H9 (cell line): ENCODE data around the gene HSPA12A. TPM values are rescaled to one million over a fixed set of nuclear protein-coding genes. Genes with fewer than 3 reads are reported as not detected.

ENCODE experiments used
- DNase-seq: peaks from one replicate; pipeline ENCODE4 v3.0.0-alpha.2; 2017
- H2AFZ ChIP-seq: one replicate; pipeline ENCODE4 v1.6.1; 2013; ENCODE audit warnings: mild to moderate bottlenecking, low read length, control low read depth, moderate library complexity
- H2AK5ac ChIP-seq: 2 replicates; pipeline ENCODE4 v1.6.1; 2013; ENCODE audit warnings: low read length, control low read depth, mixed read lengths; ENCODE audit not compliant: insufficient read length
- H2BK120ac ChIP-seq: one replicate; pipeline ENCODE4 v1.6.1; 2013; ENCODE audit warnings: low read depth, mild to moderate bottlenecking, low read length, control low read depth, inconsistent platforms; ENCODE audit not compliant: poor library complexity, severe bottlenecking
- H2BK12ac ChIP-seq: 2 replicates; pipeline ENCODE4 v1.6.1; 2013; ENCODE audit warnings: low read length, control low read depth, mixed read lengths, low read depth; ENCODE audit not compliant: insufficient read length
- H2BK15ac ChIP-seq: 2 replicates; pipeline ENCODE4 v1.6.1; 2013; ENCODE audit warnings: low read depth, low read length, control low read depth
- H2BK20ac ChIP-seq: one replicate; pipeline ENCODE4 v1.6.1; 2013; ENCODE audit warnings: low read depth, mild to moderate bottlenecking, low read length, control low read depth, inconsistent platforms; ENCODE audit not compliant: poor library complexity, severe bottlenecking
- H2BK5ac ChIP-seq: 2 replicates; pipeline ENCODE4 v1.6.1; 2013; ENCODE audit warnings: low read length, control low read depth, mixed read lengths; ENCODE audit not compliant: insufficient read length
- H3K14ac ChIP-seq: 2 replicates; pipeline ENCODE4 v1.6.1; 2013; ENCODE audit warnings: low read length, control low read depth; ENCODE audit not compliant: insufficient read depth
- H3K18ac ChIP-seq: 2 replicates; pipeline ENCODE4 v1.6.1; 2013; ENCODE audit warnings: low read depth, mild to moderate bottlenecking, mixed read lengths, low read length, control low read depth; ENCODE audit not compliant: insufficient read length
- H3K23ac ChIP-seq: 2 replicates; pipeline ENCODE4 v1.6.1; 2013; ENCODE audit warnings: low read length, control low read depth, mixed read lengths, low read depth; ENCODE audit not compliant: insufficient read length
- H3K23me2 ChIP-seq: 2 replicates; pipeline ENCODE4 v1.6.1; 2013; ENCODE audit warnings: low read depth, mild to moderate bottlenecking, mixed read lengths, low read length, control low read depth; ENCODE audit not compliant: insufficient read length, poor library complexity, severe bottlenecking
- H3K27ac ChIP-seq: 2 replicates; pipeline ENCODE4 v1.5.1; 2013; ENCODE audit warnings: low read length, control low read depth, mixed read lengths, low read depth; ENCODE audit not compliant: insufficient read length
- H3K27me3 ChIP-seq: 2 replicates; pipeline ENCODE4 v1.6.1; 2013; ENCODE audit warnings: low read length, control low read depth, inconsistent platforms; ENCODE audit not compliant: insufficient read depth
- H3K4ac ChIP-seq: 2 replicates; pipeline ENCODE4 v1.6.1; 2013; ENCODE audit warnings: low read depth, mild to moderate bottlenecking, control low read depth, inconsistent platforms, low read length, moderate library complexity
- H3K4me1 ChIP-seq: 2 replicates; pipeline ENCODE4 v1.6.1; 2013; ENCODE audit warnings: low read length, control low read depth, inconsistent platforms; ENCODE audit not compliant: insufficient read depth
- H3K4me2 ChIP-seq: 2 replicates; pipeline ENCODE4 v1.6.1; 2013; ENCODE audit warnings: low read length, control low read depth, mixed read lengths; ENCODE audit not compliant: insufficient read length, insufficient read depth
- H3K56ac ChIP-seq: 2 replicates; pipeline ENCODE4 v1.6.1; 2013; ENCODE audit warnings: low read depth, mild to moderate bottlenecking, mixed read lengths, low read length, control low read depth; ENCODE audit not compliant: insufficient read length
- H3K79me1 ChIP-seq: 2 replicates; pipeline ENCODE4 v1.6.1; 2013; ENCODE audit warnings: low read depth, mild to moderate bottlenecking, moderate library complexity, low read length, control low read depth, inconsistent platforms; ENCODE audit not compliant: insufficient read depth, poor library complexity, severe bottlenecking
- H3K79me2 ChIP-seq: 2 replicates; pipeline ENCODE4 v1.6.1; 2013; ENCODE audit warnings: low read length, control low read depth, inconsistent platforms; ENCODE audit not compliant: insufficient read depth
- H3K9ac ChIP-seq: 2 replicates; pipeline ENCODE4 v1.6.1; 2013; ENCODE audit warnings: low read length, control low read depth, mixed read lengths; ENCODE audit not compliant: insufficient read length; ENCODE audit errors: extremely low read depth
- H3K9me3 ChIP-seq: one replicate; pipeline ENCODE4 v1.6.1; 2013; ENCODE audit warnings: low read depth, low read length, inconsistent platforms; ENCODE audit not compliant: control insufficient read depth
- H3T11ph ChIP-seq: one replicate; pipeline ENCODE4 v1.6.1; 2013; ENCODE audit warnings: mild to moderate bottlenecking, low read length, control low read depth, inconsistent platforms
- H4K20me1 ChIP-seq: one replicate; pipeline ENCODE4 v1.6.1; 2013; ENCODE audit not compliant: control insufficient read depth, insufficient read length, insufficient read depth
- H4K5ac ChIP-seq: 2 replicates; pipeline ENCODE4 v1.6.1; 2013; ENCODE audit warnings: low read depth, mild to moderate bottlenecking, mixed read lengths, low read length, control low read depth; ENCODE audit not compliant: insufficient read length
- H4K8ac ChIP-seq: replicated peaks from 2 replicates; pipeline ENCODE4 v1.6.1; 2013; ENCODE audit warnings: low read length, control low read depth, mixed read lengths, low read depth; ENCODE audit not compliant: insufficient read length
- H4K91ac ChIP-seq: 2 replicates; pipeline ENCODE4 v1.6.1; 2013; ENCODE audit warnings: low read depth, mild to moderate bottlenecking, moderate library complexity, mixed read lengths, low read length, control low read depth; ENCODE audit not compliant: insufficient read length
- H3K27ac Mint-ChIP-seq, 3 experiments: 2 replicates in 2 of 3; 3 replicates in 1 of 3; pipeline ENCODE4 v1.8.0; 2020 to 2021; ENCODE audit warnings: mixed read lengths in 3 of 3, mild to moderate bottlenecking in 1 of 3, moderate library complexity in 1 of 3
- H3K27me3 Mint-ChIP-seq: 2 replicates; pipeline ENCODE4 v1.8.0; 2021; ENCODE audit warnings: low read depth, mild to moderate bottlenecking, moderate library complexity, mixed read lengths
- H3K36me3 Mint-ChIP-seq, 3 experiments: 2 replicates in 2 of 3; 3 replicates in 1 of 3; pipeline ENCODE4 v1.8.0; 2020 to 2021; ENCODE audit warnings: low read depth in 3 of 3, mixed read lengths in 3 of 3; ENCODE audit not compliant: insufficient read depth in 1 of 3
- H3K4me1 Mint-ChIP-seq, 2 experiments: 2 replicates each; pipeline ENCODE4 v1.8.0; 2020; ENCODE audit warnings: mixed read lengths in 2 of 2
- H3K4me3 Mint-ChIP-seq, 2 experiments: 2 replicates in 1 of 2; 3 replicates in 1 of 2; pipeline ENCODE4 v1.8.0; 2020 to 2021; ENCODE audit warnings: mild to moderate bottlenecking in 2 of 2, mixed read lengths in 2 of 2, moderate library complexity in 1 of 2
- H3K9me3 Mint-ChIP-seq, 2 experiments: 2 replicates in 1 of 2; 3 replicates in 1 of 2; pipeline ENCODE4 v1.8.0; 2020; ENCODE audit warnings: mild to moderate bottlenecking in 2 of 2, mixed read lengths in 2 of 2, moderate library complexity in 1 of 2
- WGBS: extraction: QIAGEN DNeasy Blood & Tissue Kit; methylation state at CpG from one replicate; pipeline ENCODE4 v1.1.7; 2013; ENCODE audit warnings: missing lambda C conversion rate, low lambda C conversion rate, mixed read lengths; ENCODE audit not compliant: insufficient read length; ENCODE audit errors: extremely low coverage; 5-methylcytosine and 5-hydroxymethylcytosine counted together
- total RNA-seq: library from RNA; stranded (reverse); gene quantifications from 2 replicates; pipeline ENCODE4 v1.2.1, GENCODE V29; 2021
- TF ChIP-seq, protein P1 (sequence below): fragments of 200-600 bp; sonication (generic); conservative IDR thresholded peaks from 3 replicates; pipeline ENCODE4 v1.8.0; 2021; ENCODE audit warnings: antibody characterized with exemption, mild to moderate bottlenecking

The HSPA12A gene
- total RNA-seq, 1 experiment from 2014 or later, result 3.2 TPM

DNA sequence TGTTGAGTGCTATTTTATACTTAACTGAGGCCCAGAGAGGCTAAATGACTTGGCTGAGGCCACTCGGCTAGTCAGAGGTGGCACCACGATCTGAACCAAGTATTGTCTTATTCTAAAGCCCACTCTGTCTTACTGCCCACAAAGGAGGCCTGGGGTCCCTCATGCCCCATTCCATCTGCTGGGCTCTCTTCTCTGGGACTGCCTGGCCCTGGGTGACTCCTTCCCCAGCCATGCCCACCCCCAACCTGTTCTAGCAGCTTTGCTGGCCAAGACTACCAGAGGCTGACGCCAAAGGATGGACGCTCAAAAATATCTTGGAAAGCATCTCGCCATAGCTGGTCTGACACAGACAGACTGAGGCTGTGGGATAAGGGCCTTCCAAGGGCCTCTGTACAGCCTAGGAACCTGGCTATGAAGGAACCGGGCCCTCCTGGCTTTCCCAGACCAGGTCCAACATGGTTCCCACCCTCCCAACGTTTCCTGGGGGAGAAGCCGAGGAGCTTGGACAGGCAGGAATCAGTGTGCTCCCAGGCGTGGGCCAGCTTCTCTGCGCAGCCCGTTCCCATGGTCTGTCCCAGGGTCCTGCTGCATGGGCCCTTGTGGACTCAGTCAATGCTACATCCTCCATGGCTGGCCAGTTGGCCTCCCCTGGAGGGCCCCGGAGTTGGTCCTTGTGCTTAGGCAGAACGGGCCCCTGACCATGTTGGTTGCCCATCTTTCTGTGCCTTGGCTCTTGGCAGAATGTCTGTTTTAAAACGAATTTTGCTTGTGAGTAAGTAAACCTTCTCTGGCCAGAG, 11.7 kb downstream of the HSPA12A start:
- WGBS, result no CpG with 5 or more reads among the region's 14 CpGs
- H3K9me3 Mint-ChIP-seq, result no peaks in the 10 kb centered on the region
- H3K27ac ChIP-seq, result no peak overlapping the region

More for the DNA sequence above, 11.7 kb downstream of the HSPA12A start:
- Histone ChIP-seq H4K20me1 (no peaks in the 10 kb centered on the region), H3K4me1 (no peaks in the 10 kb centered on the region; the same call in 1 of the 2 replicates), H2BK15ac (no peak overlapping the region), H3K79me1 (no peaks in the 10 kb centered on the region), H3K18ac (no peak overlapping the region), H2AFZ (no peak overlapping the region), H4K5ac (no peak overlapping the region), H2AK5ac (no peak overlapping the region), H3K4ac (no peak overlapping the region), H3K9ac (no peak overlapping the region), H3K23me2 (no peaks in the 10 kb centered on the region), H2BK20ac (no peak overlapping the region), H3K79me2 (no peaks in the 10 kb centered on the region), H3K23ac (no peak overlapping the region), H3T11ph (no peak overlapping the region), H2BK5ac (no peak overlapping the region), H2BK120ac (no peak overlapping the region), H4K8ac (no peak overlapping the region), H3K27me3 (no peaks in the 10 kb centered on the region), H3K4me2 (no peak overlapping the region), H4K91ac (no peak overlapping the region), H3K9me3 (no peaks in the 10 kb centered on the region), H3K14ac (no peak overlapping the region), H3K56ac (no peak overlapping the region), H2BK12ac (no peak overlapping the region)
- TF ChIP-seq, protein P1, sequence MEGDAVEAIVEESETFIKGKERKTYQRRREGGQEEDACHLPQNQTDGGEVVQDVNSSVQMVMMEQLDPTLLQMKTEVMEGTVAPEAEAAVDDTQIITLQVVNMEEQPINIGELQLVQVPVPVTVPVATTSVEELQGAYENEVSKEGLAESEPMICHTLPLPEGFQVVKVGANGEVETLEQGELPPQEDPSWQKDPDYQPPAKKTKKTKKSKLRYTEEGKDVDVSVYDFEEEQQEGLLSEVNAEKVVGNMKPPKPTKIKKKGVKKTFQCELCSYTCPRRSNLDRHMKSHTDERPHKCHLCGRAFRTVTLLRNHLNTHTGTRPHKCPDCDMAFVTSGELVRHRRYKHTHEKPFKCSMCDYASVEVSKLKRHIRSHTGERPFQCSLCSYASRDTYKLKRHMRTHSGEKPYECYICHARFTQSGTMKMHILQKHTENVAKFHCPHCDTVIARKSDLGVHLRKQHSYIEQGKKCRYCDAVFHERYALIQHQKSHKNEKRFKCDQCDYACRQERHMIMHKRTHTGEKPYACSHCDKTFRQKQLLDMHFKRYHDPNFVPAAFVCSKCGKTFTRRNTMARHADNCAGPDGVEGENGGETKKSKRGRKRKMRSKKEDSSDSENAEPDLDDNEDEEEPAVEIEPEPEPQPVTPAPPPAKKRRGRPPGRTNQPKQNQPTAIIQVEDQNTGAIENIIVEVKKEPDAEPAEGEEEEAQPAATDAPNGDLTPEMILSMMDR, result no peak
- peaks cover 7% of the 10 kb centered on the region; the same call in 1 of the 2 replicates for H3K27me3 Mint-ChIP-seq
- no peaks in the 10 kb centered on the region for H3K36me3 Mint-ChIP-seq
- H3K27ac Mint-ChIP-seq, result no peak overlapping the region
- H3K4me1 Mint-ChIP-seq, result peaks cover 0 to 4% of the 10 kb centered on the region in 2 experiments; a peak in 1 of 4 replicates
- no peak for DNase-seq
- H3K4me3 Mint-ChIP-seq, result no peak overlapping the region
